HL-60 (cell line): ENCODE results near the gene LRRK1.

Experiments
- DNase-seq, 2 experiments: peaks; one replicate each; pipeline ENCODE4 v3.0.0-alpha.2; 2010 to 2020; ENCODE audit warnings: low read depth in 1 of 2, low spot score in 1 of 2
- H3K27ac ChIP-seq: fragments of 250-450 bp; sonication (Bioruptor Pico); replicated peaks from 2 replicates; pipeline ENCODE4 v1.5.1; 2020; ENCODE audit warnings: mild to moderate bottlenecking, moderate library complexity
- H3K27me3 ChIP-seq: fragments of 250-450 bp; sonication (Bioruptor Pico); 2 replicates; pipeline ENCODE4 v1.5.1; 2021; ENCODE audit warnings: mild to moderate bottlenecking, moderate library complexity; ENCODE audit not compliant: insufficient read depth, poor library complexity, severe bottlenecking
- H3K4me3 ChIP-seq: replicated peaks from 2 replicates; pipeline ENCODE4 v1.5.1; 2011; ENCODE audit warnings: mild to moderate bottlenecking, control low read depth, low read length; ENCODE audit not compliant: insufficient read depth
- CTCF ChIP-seq: IDR thresholded peaks from one replicate; pipeline ENCODE4 v1.5.1; 2011; ENCODE audit warnings: low read length, control low read depth, inconsistent platforms; ENCODE audit not compliant: insufficient read depth
- GABPA ChIP-seq: IDR thresholded peaks from 2 replicates; pipeline ENCODE4 v1.6.1; 2012; ENCODE audit warnings: low read depth
- POLR2AphosphoS5 ChIP-seq: IDR thresholded peaks from 2 replicates; pipeline ENCODE4 v1.6.1; 2012; ENCODE audit warnings: low read depth
- REST ChIP-seq: IDR thresholded peaks from 2 replicates; pipeline ENCODE4 v1.6.1; 2012; ENCODE audit warnings: low read depth; ENCODE audit not compliant: insufficient replicate concordance
- SPI1 ChIP-seq: IDR thresholded peaks from 2 replicates; pipeline ENCODE4 v1.6.1; 2012; ENCODE audit warnings: low read depth, mild to moderate bottlenecking, borderline replicate concordance

LRRK1 gene

GRCh38 chr15:100966997-100967396 lies 47.8 kb downstream of the LRRK1 start:
- H3K27me3 ChIP-seq, result no peaks in the 10 kb centered on the region
- DNase-seq, result no peak
- no peak overlapping the region for H3K27ac ChIP-seq
- TF ChIP-seq CTCF (no peak), SPI1 (no peak), POLR2AphosphoS5 (no peak), GABPA (no peak), REST (no peak)
- no peak overlapping the region for H3K4me3 ChIP-seq

GRCh38 chr15:100968050-100968966 lies 49.2 kb downstream of the LRRK1 start:
- no peak for TF ChIP-seq SPI1
- TF ChIP-seq REST, result no peak
- TF ChIP-seq CTCF, result no peak
- no peak for TF ChIP-seq GABPA
- TF ChIP-seq POLR2AphosphoS5, result no peak
- Histone ChIP-seq H3K27ac (no peak overlapping the region), H3K27me3 (no peaks in the 10 kb centered on the region), H3K4me3 (no peak overlapping the region)
- no peak for DNase-seq

GRCh38 chr15:100972975-100973350 lies 53.8 kb downstream of the LRRK1 start:
- H3K4me3 ChIP-seq, result no peak overlapping the region
- no peak overlapping the region for H3K27ac ChIP-seq
- TF ChIP-seq REST, result no peak
- TF ChIP-seq GABPA, result no peak
- TF ChIP-seq CTCF, result no peak
- TF ChIP-seq SPI1, result no peak
- no peak for TF ChIP-seq POLR2AphosphoS5
- no peak for DNase-seq
- H3K27me3 ChIP-seq, result no peaks in the 10 kb centered on the region
